Right ventricle myocardium inferior (tissue), 1 donor: ENCODE data around the gene TIMP2. TPM values are rescaled to one million over a fixed set of nuclear protein-coding genes. Genes with fewer than 3 reads are reported as not detected.
A peak's percentile ranks its signal among the peaks of the same experiment; 100 is the strongest.

Source experiments
- ATAC-seq: fragments of 200-7000 bp; cut with Tn5 transposase; one replicate; pipeline ENCODE4 v1.9.1; 2020; ENCODE audit warnings: mild to moderate bottlenecking, moderate library complexity
- DNase-seq: peaks from one replicate; pipeline ENCODE4 v3.0.0; 2021; ENCODE audit errors: missing footprints
- intact Hi-C: fragments of 100-400 bp; cut with DNase I; formaldehyde crosslinking; loops from one replicate; pipeline ENCODE4 v1.11.0; 2022
- total RNA-seq: library from RNA; stranded (reverse); fragmentation: NEBNext Ultra II Directional; extraction: Animal tissue kit (Norgen Biotek cat#: 25700); gene quantifications from one replicate; pipeline ENCODE4 v1.2.1, GENCODE V29; 2021
- donor health status: DM: no; HTN: yes; CAD: no; lungs with severe emphysema.

The TIMP2 gene
- total RNA-seq, 1 donor from 2014 or later = 138 TPM

GRCh38 chr17:78836420-78837021, 88.7 kb downstream of the TIMP2 start:
- DNase-seq (no peak), ATAC-seq (no peak)
- intact Hi-C loops = loop anchor here (5.0 kb wide), 1 partner anchor 119 kb away; no protein-coding TSS in a partner anchor

GRCh38 chr17:78834571-78834970, 90.6 kb downstream of the TIMP2 start:
- intact Hi-C loops = no loop called here
- DNase-seq (no peak), ATAC-seq (no peak)

- DNase-seq = no peak
- ATAC-seq = no peak
- intact Hi-C loops = loop anchor here (2.0 kb wide), 1 partner anchor 18 kb away; no protein-coding TSS in a partner anchor
These were observed 92.7 kb downstream of the TIMP2 start for GRCh38 chr17:78832541-78832810.

GRCh38 chr17:78831688-78832540, 93.3 kb downstream of the TIMP2 start:
- ATAC-seq = no peak
- DNase-seq = no peak
- intact Hi-C loops = loop anchor here (2.0 kb wide), 1 partner anchor 17 kb away; no protein-coding TSS in a partner anchor

- DNase-seq = no peak
- intact Hi-C loops = no loop called here
- no peak for ATAC-seq
These were observed 95.7 kb downstream of the TIMP2 start for GRCh38 chr17:78829477-78829876.

GRCh38 chr17:78828470-78829185, 96.6 kb downstream of the TIMP2 start:
- ATAC-seq = no peak
- intact Hi-C loops = no loop called here

GRCh38 chr17:78826836-78827509, 98.2 kb downstream of the TIMP2 start:
- DNase-seq (peak; percentile 74), ATAC-seq (no peak)
- intact Hi-C loops = no loop called here

More at GRCh38 chr17:78828470-78829185, 96.6 kb downstream of the TIMP2 start:
- DNase-seq = no peak

GRCh38 chr17:78826421-78826820, 98.8 kb downstream of the TIMP2 start:
- no peak for DNase-seq
- intact Hi-C loops = no loop called here
- no peak for ATAC-seq

GRCh38 chr17:78825696-78826095, 99.5 kb downstream of the TIMP2 start:
- intact Hi-C loops = no loop called here
- DNase-seq (no peak), ATAC-seq (no peak)

GRCh38 chr17:78824240-78824639, 100.9 kb downstream of the TIMP2 start:
- ATAC-seq = no peak

GRCh38 chr17:78823282-78824046, 101.7 kb downstream of the TIMP2 start:
- peak; percentile 35 for DNase-seq

More at GRCh38 chr17:78824240-78824639, 100.9 kb downstream of the TIMP2 start:
- no peak for DNase-seq
- intact Hi-C loops = no loop called here

GRCh38 chr17:78822552-78822951, 102.6 kb downstream of the TIMP2 start:
- ATAC-seq (no peak), DNase-seq (peak; percentile 27)
- intact Hi-C loops = no loop called here

More at GRCh38 chr17:78823282-78824046, 101.7 kb downstream of the TIMP2 start:
- intact Hi-C loops = no loop called here
- no peak for ATAC-seq

- intact Hi-C loops = no loop called here
- no peak for ATAC-seq
- DNase-seq = peak; percentile 21
These were observed 103.2 kb downstream of the TIMP2 start for GRCh38 chr17:78821961-78822360.

- DNase-seq (peak; percentile 37), ATAC-seq (no peak)
- intact Hi-C loops = no loop called here
These were observed 104.3 kb downstream of the TIMP2 start for GRCh38 chr17:78820841-78821240.

- DNase-seq = peak; percentile 11
- ATAC-seq = no peak
- intact Hi-C loops = no loop called here
These were observed 105.1 kb downstream of the TIMP2 start for GRCh38 chr17:78819806-78820792.

- intact Hi-C loops = no loop called here
- ATAC-seq = no peak
- peak; percentile 62 for DNase-seq
These were observed 105.8 kb downstream of the TIMP2 start for GRCh38 chr17:78819402-78819801.

- peak; percentile 68 for DNase-seq
- ATAC-seq = no peak
These were observed 106.3 kb downstream of the TIMP2 start for GRCh38 chr17:78818932-78819331.

More at GRCh38 chr17:78818932-78819331, 106.3 kb downstream of the TIMP2 start:
- intact Hi-C loops = no loop called here
